Renal pelvis (tissue), 12 donors: ENCODE measurements around the gene PAMR1. TPM values are rescaled to one million over a fixed set of nuclear protein-coding genes. Genes with fewer than 3 reads are reported as not detected.

ENCODE experiments used
- DNase-seq: peaks from one replicate; pipeline ENCODE4 v3.0.0-alpha.2; 2013
- long read RNA-seq, 16 experiments: transcript quantifications; one replicate each; lab custom pipeline, GENCODE V29; 2026
- polyA plus RNA-seq, 3 donors: library from polyadenylated mRNA; unstranded; fragments of 120-200 nt; gene quantifications; one replicate each; pipeline ENCODE4 v1.2.1, GENCODE V29; 2013; ENCODE audit not compliant: insufficient read length in 3 of 3

Gene PAMR1, protein sequence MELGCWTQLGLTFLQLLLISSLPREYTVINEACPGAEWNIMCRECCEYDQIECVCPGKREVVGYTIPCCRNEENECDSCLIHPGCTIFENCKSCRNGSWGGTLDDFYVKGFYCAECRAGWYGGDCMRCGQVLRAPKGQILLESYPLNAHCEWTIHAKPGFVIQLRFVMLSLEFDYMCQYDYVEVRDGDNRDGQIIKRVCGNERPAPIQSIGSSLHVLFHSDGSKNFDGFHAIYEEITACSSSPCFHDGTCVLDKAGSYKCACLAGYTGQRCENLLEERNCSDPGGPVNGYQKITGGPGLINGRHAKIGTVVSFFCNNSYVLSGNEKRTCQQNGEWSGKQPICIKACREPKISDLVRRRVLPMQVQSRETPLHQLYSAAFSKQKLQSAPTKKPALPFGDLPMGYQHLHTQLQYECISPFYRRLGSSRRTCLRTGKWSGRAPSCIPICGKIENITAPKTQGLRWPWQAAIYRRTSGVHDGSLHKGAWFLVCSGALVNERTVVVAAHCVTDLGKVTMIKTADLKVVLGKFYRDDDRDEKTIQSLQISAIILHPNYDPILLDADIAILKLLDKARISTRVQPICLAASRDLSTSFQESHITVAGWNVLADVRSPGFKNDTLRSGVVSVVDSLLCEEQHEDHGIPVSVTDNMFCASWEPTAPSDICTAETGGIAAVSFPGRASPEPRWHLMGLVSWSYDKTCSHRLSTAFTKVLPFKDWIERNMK
- polyA plus RNA-seq, result 1 to 10 TPM; 3.8 to 9.4 (median 5.9) TPM
- long read RNA-seq, donor 1, transcript PAMR1-207 (11 exons, 3,142 nt), result major isoform, 5 of 5 reads
- long read RNA-seq, donor 1, partial matches to known transcripts, result 0 of 5 reads
- long read RNA-seq, donor 1, other reads (novel, unspliced or antisense), result 0 of 5 reads
- long read RNA-seq, donor 2, partial matches to known transcripts, result 0 of 1 reads
- long read RNA-seq, donor 2, other reads (novel, unspliced or antisense), result 0 of 1 reads
- long read RNA-seq, donor 3, partial matches to known transcripts, result 0 of 3 reads
- long read RNA-seq, donor 3, other reads (novel, unspliced or antisense), result 0 of 3 reads
- long read RNA-seq, donor 4, partial matches to known transcripts, result 0 of 3 reads
- long read RNA-seq, donor 4, other reads (novel, unspliced or antisense), result 0 of 3 reads
- long read RNA-seq, donor 5, result 0 reads
- long read RNA-seq, donor 6, partial matches to known transcripts, result 0 of 1 reads
- long read RNA-seq, donor 6, other reads (novel, unspliced or antisense), result 0 of 1 reads
- long read RNA-seq, donor 7, partial matches to known transcripts, result 0 of 5 reads
- long read RNA-seq, donor 7, other reads (novel, unspliced or antisense), result 0 of 5 reads
- long read RNA-seq, donor 8, transcript PAMR1-207 (11 exons, 3,142 nt), result major isoform, 5 of 7 reads
- long read RNA-seq, donor 8, partial matches to known transcripts, result 0 of 7 reads
- long read RNA-seq, donor 8, other reads (novel, unspliced or antisense), result 0 of 7 reads
- long read RNA-seq, donor 9, partial matches to known transcripts, result 0 of 4 reads
- long read RNA-seq, donor 9, other reads (novel, unspliced or antisense), result 0 of 4 reads
- long read RNA-seq, donor 10, partial matches to known transcripts, result 0 of 1 reads
- long read RNA-seq, donor 10, other reads (novel, unspliced or antisense), result 0 of 1 reads
- long read RNA-seq, donor 11, partial matches to known transcripts, result 0 of 1 reads
- long read RNA-seq, donor 11, other reads (novel, unspliced or antisense), result 0 of 1 reads
- long read RNA-seq, donor 12, partial matches to known transcripts, result 0 of 1 reads
- long read RNA-seq, donor 12, other reads (novel, unspliced or antisense), result 0 of 1 reads
- long read RNA-seq, donor 13, partial matches to known transcripts, result 5 of 5 reads
- long read RNA-seq, donor 13, other reads (novel, unspliced or antisense), result 0 of 5 reads
- long read RNA-seq, donor 14, result 0 reads
- long read RNA-seq, donor 15, partial matches to known transcripts, result 0 of 5 reads
- long read RNA-seq, donor 15, other reads (novel, unspliced or antisense), result 0 of 5 reads
- long read RNA-seq, donor 16, result 0 reads

DNA sequence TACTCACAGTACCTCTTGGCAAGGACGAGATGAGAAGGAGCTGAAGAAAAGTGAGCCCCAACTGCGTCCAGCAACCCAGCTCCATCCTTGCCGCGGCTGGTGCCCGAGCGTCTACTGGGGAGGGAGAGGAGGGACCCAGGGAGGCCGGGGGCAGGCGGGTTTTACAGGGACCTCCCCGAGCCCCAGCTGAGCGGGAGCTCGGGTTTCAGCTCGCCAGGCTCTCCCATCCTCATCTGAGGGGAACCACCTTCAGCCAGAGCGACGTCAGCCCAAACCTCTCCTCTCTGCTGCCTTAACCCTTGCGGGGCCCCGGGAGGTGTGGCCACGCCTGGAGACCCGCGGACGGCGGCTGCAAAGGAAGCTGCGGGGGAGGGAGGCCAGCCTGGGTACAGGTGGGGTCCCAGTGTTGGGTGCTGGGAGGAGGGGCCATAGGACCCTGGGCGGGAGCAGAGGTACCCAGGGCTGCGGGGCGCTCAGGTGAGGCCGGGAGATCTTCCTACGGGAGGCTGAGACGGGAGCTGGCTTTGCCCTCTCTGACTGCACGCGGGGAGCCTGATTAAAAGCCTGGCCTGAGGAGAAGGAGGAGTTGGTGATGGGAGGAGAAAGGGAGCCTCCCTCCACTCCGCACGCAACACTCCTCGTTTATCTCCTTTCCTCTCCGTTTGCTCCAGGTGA is at the start of gene PAMR1:
TSS of gene PAMR1 (minus strand) at position 116 of the 675 bp plus-strand sequence. CDS start at position 85, 31 bp downstream.
- peak; percentile 75 for DNase-seq

DNA sequence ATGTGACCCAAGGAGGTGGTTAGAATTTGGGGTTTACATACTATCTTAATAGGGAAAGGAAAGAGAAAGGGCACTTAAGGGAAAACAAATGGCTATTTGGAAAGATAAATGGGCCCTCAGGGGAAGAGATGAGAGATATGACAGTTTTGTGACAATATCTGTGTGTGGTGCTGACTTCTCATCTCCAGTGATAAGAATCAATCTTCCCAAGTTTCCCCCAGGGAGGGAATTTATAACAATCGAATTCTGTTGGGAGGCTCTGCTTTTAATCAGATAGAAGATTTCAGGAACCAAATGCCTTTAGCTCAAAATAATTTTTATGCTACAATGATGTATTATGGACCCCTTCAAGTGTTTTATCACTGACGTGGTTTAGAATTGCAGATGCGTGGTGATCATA is 46.3 kb upstream of the PAMR1 start:
- no peak for DNase-seq

DNA sequence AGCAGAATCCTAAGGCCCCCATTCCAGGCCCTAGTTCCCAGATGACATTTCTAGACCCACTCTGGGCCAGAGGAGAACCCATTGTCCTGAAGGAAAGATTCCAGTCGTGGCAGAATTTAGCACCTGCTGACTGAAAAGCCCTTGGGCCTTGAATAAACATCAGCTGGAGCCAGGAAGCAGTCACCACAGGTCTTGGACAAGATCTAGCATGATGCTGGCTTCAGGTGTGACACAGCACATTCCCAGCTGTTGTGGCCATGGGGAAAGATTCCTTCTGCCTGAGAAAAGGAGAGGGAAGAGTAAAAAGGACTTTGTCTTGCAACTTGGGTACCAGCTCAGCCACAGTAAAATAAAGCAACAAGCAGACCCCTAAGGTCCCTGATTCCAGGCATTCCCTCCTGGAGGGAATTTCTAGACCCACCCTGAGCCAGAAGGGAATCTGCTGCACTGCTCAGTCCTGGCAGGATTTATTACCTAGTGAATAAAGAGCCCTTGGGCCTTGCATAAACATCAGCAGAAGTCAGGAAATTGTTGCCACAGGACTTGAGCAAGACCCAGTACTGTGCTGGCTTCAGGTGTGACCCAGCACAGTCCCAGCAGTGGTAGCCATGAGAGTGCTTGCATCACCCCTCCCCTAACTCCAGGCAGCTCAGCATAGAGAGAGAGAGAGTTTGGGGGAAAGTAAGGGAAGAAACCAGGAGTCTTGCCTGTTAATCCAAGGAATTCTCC is 42.5 kb upstream of the PAMR1 start:
- no peak for DNase-seq

DNA sequence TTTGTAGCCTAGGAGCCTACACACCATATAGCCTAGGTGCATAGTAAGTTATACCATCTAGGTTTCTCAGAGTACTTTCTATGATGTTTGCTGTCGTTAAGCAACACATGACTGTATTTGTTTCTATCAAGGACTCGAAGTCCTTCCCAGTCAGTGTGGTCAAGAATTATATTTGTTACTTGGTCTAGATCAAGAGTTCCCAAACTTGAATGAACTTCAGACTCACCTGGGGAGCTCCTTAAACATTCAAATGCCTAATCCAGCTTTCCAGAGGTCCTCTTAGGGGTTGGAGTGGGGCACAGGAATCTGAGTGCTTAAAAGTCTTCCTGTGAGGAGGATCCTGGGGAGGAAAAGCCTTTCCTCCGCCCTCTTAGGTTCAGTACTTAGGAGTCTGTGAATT is 41.5 kb upstream of the PAMR1 start:
- no peak for DNase-seq

DNA sequence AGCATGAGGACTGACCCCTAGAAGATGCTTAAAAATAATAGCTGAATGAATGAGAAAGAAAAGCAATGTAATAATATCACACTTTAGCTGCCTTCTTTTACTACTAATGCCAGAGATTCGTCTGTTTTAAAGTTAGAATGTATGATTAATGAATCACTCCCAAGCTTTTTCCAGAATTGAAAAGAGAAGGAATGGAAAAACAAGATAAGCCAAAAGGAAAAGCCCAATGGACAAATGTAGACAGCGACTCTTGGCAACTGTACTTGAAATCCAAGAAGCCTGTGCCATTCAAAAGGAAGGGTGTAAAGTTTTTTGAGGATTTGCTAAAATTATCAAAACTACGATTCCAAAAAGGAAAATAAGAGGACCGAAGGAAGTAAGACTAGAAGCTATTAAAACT is 40.8 kb upstream of the PAMR1 start:
- DNase-seq, result no peak

DNA sequence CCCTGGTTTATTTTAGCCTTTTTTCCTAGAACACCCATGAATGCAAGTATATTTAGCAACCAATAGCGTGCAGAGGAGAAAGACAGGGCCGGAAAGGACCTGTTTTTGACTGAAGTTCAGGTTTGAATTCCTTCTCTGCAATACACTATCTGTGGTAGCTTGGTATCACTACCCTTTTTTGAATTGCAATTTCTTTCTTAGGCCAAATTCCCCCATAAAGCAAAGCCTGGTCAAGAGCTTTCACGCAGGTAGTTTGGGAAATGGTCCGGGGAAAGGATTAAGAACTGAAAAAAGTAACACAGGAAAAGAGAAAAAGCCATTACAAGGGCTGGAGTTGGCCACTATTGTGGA is 38.8 kb upstream of the PAMR1 start:
- DNase-seq, result no peak

DNA sequence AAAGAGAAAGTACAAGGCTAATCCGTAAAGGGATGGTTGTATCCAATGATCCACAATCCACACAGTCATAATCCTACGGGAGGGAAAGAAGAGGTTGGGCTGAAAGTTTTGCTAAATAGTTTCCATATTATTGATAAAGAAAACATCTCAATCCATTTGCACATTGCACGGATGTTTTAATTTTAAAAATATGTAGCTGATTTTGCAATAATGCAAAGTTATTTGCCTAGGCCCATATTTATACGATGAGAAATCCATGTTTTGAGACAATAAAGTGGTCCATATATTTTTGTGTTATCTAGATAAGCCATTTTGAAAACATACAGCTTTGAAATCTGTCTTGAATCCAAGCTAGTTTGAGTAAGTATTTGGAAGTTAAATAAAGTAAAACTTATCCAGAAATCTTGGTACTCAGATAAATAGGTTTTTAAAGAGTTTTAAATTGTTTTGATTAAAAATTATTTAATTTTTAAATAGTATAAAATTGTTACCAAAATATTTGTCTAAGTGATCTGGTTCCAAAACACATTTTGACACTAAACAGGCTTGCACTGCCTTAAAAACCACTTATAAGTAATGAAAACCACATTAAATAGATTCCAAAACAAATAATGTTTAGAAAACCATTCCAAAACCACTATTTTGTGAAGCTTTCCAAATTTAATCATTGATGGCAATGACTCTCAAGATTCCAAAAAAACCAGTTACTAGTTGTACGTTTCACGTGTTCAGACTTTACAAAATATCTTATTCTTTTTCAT is 38.2 kb upstream of the PAMR1 start:
- DNase-seq, result no peak

DNA sequence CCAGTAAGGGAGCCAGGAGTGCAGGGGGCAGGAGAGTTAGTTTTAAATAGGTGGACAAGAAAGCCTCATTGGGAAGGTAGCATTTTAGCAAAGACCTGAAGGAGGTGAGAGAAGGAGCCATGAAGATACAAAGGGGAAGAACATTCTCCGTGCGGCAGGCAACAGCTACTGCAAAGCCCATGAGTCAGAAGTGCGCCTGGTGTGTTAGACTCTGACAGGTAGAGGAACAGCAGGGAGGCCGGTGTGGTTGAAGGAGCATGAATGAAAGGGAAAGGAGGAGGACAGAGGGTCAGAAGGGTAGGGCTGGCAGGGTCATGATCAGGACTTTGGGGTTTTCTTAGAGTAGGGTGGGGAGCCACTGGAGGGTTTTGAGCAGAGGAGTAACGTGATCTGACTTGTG is 34.5 kb upstream of the PAMR1 start:
- DNase-seq, result no peak

DNA sequence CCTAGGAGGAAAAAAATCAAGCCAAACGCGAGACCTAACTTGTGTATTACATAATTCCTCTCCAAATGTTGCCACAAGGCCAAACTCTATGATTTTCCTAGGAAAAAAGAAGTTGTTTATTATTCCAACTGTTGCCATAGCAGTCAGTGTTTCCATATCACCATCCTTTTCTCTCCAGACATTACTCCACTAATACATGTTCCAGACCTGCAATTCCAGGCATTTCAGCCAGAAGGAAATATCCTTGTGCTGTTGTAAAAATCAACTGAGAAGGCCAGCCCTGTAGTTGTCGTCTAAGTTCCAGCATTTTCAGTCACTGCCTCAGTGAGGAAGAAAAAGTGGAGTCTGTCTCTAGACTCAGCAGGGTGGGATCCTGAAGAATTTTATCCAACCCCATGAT is 33.1 kb upstream of the PAMR1 start:
- DNase-seq, result no peak

DNA sequence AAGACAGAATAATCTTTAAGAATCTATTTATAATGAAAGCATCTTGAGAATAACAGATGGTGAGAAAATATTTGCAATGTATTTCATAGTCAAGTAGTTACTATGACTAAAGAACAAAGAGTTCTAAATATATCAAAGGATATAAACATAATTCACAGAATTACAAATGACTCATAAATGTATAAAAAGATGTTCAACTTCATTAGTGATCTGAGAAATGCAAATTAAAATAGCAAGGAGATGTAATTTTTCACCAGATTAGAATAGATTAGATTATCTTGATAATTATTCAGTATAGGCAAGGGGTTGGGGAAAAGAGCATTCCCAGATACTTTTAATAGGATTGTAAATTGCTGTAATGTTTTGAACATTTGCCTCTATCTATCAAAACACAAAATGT is 30.1 kb upstream of the PAMR1 start:
- DNase-seq, result no peak

DNA sequence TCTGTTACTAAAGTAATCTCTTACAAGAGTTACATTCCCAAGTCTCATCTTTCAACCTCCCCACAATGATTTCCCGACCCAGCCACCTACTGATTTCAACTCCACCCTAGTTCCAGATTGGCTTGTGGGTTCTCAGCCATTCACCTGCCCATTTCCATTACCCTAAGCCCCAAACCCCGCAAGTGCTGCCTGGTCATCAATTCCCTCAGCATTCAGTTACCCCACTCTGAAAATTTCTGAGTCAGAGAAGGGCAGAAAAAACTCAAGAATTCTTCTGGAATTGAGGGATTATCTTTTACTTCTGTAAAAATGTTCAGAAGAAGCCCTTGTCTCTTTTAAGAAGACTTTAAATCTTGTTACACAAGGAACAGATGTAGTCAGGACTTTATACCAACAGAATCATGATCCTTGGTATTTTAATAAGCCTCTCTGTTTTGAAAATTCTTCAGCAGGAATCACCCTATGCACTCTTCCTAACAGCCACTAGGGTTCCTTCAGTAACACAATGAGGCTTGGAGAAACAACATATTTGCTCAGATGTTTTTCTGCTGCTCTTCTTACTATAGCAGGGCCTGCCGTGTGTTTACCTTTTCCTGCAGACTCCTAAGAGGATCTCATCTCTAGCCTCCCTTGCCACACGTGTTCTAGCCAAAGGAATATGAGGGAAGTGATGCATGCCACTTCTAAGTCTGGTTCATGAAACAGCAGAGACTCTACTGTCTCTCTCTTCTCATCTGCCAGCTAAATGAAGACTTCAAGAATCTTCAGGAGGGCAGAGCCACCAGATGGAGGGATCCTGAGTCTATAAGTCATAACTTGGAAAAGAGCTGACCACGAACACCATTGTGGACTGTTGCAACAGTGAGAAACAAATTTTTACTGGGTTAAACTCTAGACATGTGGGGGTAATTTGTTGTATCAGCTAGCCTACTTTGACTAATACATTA is 29.3 kb upstream of the PAMR1 start:
- DNase-seq, result no peak

DNA sequence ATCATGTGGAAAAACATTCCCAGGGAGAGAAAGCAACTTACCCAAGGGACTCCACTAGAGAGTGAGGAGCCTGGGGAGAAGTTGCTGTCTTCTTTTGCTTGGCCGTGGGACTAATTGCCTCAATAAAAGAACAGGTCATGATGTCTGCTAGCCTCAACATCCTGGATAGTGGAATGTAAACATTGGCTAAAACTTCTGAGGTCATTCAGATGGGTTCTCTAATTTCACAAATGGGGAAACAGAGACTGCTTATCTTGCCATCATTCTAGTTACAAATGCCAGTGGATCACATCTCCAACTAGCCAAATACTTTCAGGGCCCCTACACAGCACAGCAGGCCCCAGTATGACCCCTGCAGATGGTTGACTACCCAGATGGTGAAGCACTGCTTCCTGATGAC is 28.4 kb upstream of the PAMR1 start:
- DNase-seq, result no peak

DNA sequence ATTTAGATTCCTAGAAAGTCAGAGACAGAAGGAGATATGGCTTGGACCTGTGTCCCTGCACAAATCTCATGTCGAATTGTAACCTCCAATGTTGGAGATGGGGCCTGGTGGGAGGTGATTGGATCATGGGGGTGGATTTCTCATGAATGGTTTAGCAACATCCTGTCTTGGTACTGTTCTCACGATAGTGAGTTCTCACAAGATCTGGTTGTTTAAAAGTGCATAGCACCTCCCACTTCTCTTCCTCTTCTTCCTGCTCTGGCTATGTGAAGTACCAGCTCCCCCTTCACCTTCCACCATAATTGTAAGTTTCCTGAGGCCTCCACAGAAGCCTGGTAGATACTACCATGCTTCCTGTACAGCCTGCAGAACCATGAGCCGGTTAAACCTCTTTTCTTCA is 27.6 kb upstream of the PAMR1 start:
- DNase-seq, result no peak

DNA sequence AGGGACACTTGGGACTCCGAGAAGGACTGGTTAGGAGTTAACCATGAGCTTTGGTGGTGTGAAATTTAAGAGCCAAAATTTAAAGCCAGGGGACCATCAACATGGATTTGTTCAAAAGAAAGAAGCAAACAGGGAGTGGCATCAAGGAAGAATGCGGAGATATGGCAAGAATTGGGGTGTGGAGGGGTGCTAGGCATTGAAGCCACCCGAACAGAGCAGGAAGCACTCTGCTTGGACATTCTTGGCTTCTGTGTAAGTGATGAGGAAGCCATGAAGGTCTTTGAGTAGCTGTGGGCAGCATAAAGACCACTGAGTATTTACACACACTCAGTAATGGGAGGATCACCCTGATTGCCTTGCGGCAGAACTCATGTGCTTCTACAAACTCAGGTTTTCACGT is 27.2 kb upstream of the PAMR1 start:
- DNase-seq, result no peak

DNA sequence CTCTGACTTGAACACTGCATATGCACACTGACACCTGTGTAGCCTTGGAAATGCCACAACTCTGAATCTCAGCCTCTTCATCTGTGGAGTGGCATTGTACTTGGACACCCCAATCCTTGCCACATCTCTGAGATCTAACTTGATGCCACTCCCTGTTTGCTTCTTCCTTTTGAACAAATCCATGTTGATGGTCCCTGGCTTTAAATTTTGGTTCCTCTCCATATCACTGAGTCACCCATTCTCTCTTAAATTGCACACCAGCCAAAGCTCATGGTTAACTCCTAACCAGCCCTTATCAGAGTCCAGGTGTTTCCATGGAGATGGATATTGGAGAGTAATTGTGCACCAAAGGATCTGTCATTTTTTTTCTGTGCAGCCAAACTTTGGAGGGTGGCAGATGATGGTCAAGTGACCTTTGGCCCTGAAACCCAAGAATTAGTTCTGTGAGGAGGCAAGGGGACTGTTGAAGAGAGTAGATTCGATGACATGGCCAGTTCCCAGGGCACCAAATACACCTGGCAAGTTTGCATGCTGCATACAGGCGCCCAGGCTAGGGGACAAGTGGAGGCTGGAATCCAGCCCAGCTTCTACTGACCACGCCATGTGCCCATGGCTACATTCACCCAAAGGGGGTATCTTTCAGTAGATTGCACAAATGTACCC is 25.1 kb upstream of the PAMR1 start:
- DNase-seq, result no peak

DNA sequence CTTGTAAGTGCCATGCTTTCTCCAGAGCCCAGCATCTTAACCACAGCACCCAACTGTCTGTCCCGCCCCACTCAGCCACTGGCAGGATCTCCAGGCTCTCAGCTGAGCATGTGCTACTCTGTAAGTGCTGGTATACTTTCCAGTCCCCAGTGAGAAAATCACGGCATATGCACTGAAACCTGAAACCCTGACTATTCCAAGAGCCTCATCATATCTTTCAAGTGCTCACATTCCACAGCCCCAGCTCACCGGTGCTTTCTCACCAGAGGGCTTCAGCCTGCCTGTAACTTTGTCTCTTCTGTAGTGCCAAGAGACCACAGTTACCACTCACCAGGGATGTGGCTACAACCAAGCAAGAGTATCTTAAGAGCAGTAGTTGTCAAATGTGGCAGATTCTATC is 24.4 kb upstream of the PAMR1 start:
- DNase-seq, result no peak
